HG02938 (cell line): ENCODE results near the gene ZFP92.

ENCODE experiments used
- ATAC-seq: cut with Tn5 transposase; IDR thresholded peaks from one replicate; pipeline ENCODE4 v1.9.1; 2021; ENCODE audit warnings: mild to moderate bottlenecking, moderate library complexity; ENCODE audit not compliant: unreplicated experiment

The ZFP92 gene

GRCh38 chrX:153454901-153455550 lies 43.8 kb downstream of the ZFP92 start:
- no peak for ATAC-seq

GRCh38 chrX:153455571-153455970 lies 44.3 kb downstream of the ZFP92 start:
- no peak for ATAC-seq

- ATAC-seq = no peak
Measured at GRCh38 chrX:153456161-153456560, 44.9 kb downstream of the ZFP92 start.

GRCh38 chrX:153456704-153457103 lies 45.4 kb downstream of the ZFP92 start:
- ATAC-seq = no peak

GRCh38 chrX:153457136-153457825 lies 46.0 kb downstream of the ZFP92 start:
- ATAC-seq = no peak

GRCh38 chrX:153457827-153458466 lies 46.7 kb downstream of the ZFP92 start:
- ATAC-seq = no peak

GRCh38 chrX:153458476-153458875 lies 47.2 kb downstream of the ZFP92 start:
- no peak for ATAC-seq

- no peak for ATAC-seq
Measured at GRCh38 chrX:153459986-153460385, 48.7 kb downstream of the ZFP92 start.

- ATAC-seq = no peak
Measured at GRCh38 chrX:153460826-153461225, 49.6 kb downstream of the ZFP92 start.
